NB4 (cell line): ENCODE data around the gene PHF24.

Experiments
- MYC ChIP-seq: IDR thresholded peaks from 2 replicates; pipeline ENCODE4 v1.6.1; 2011; ENCODE audit warnings: low read depth, low read length
- POLR2A ChIP-seq: IDR thresholded peaks from 2 replicates; pipeline ENCODE4 v1.6.1; 2011; ENCODE audit warnings: mild to moderate bottlenecking; ENCODE audit not compliant: insufficient read length; ENCODE audit errors: extremely low read depth
- TF ChIP-seq, protein P1 (sequence below): IDR thresholded peaks from one replicate; pipeline ENCODE4 v1.5.1; 2012; ENCODE audit warnings: low read depth, low read length
- TF ChIP-seq, protein P2 (sequence below): IDR thresholded peaks from 2 replicates; pipeline ENCODE4 v1.6.1; 2011; ENCODE audit warnings: low read depth, low read length

DNA sequence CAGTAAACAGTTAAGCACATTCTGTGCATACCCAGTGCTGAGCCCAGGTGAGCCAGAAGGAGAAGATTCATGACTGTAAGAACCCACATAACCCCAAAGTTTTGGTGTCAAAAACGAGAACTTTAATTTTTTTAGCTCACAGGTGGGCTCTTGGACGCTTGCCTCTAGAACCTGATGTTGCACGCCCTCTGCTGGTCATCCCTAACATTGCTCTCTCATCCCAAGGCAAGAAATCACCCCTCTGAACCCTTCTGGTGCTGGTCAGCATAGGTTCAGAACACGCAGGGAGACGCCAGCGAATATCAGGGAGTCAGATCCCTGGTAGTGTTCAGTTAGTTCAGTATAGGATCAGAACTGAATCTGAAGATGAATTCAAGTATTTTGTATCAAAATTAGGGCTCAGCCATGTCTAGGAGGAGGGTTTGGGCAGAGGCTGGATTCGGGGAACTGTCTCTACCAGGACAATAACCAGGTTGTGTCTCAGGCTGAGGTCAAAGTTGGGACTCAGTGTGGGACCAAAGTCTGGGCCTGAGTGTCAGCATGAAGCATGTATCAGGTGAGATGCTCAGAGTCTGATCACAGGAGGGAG is 27.3 kb downstream of the PHF24 start:
- TF ChIP-seq, protein P1, sequence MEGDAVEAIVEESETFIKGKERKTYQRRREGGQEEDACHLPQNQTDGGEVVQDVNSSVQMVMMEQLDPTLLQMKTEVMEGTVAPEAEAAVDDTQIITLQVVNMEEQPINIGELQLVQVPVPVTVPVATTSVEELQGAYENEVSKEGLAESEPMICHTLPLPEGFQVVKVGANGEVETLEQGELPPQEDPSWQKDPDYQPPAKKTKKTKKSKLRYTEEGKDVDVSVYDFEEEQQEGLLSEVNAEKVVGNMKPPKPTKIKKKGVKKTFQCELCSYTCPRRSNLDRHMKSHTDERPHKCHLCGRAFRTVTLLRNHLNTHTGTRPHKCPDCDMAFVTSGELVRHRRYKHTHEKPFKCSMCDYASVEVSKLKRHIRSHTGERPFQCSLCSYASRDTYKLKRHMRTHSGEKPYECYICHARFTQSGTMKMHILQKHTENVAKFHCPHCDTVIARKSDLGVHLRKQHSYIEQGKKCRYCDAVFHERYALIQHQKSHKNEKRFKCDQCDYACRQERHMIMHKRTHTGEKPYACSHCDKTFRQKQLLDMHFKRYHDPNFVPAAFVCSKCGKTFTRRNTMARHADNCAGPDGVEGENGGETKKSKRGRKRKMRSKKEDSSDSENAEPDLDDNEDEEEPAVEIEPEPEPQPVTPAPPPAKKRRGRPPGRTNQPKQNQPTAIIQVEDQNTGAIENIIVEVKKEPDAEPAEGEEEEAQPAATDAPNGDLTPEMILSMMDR: peak; percentile 99
- TF ChIP-seq, protein P2, sequence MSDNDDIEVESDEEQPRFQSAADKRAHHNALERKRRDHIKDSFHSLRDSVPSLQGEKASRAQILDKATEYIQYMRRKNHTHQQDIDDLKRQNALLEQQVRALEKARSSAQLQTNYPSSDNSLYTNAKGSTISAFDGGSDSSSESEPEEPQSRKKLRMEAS: no peak
- TF ChIP-seq POLR2A (no peak), MYC (no peak)
